Osteocyte (in vitro differentiated cells): Measurements from ENCODE around the gene PHACTR3. TPM values are rescaled to one million over a fixed set of nuclear protein-coding genes. Genes with fewer than 3 reads are reported as not detected.

Experiments
- DNase-seq: peaks from one replicate; pipeline ENCODE4 v3.0.0; 2021; ENCODE audit warnings: mixed read lengths; ENCODE audit not compliant: unreplicated experiment; ENCODE audit errors: extremely low spot score
- H3K27ac Mint-ChIP-seq: one replicate; pipeline ENCODE4 v1.8.0; 2021; ENCODE audit warnings: mild to moderate bottlenecking, mixed read lengths; ENCODE audit not compliant: unreplicated experiment
- H3K27me3 Mint-ChIP-seq: one replicate; pipeline ENCODE4 v1.8.0; 2021; ENCODE audit warnings: mixed read lengths; ENCODE audit not compliant: unreplicated experiment
- H3K36me3 Mint-ChIP-seq: one replicate; pipeline ENCODE4 v1.8.0; 2021; ENCODE audit warnings: mixed read lengths; ENCODE audit not compliant: unreplicated experiment
- H3K4me1 Mint-ChIP-seq: one replicate; pipeline ENCODE4 v1.8.0; 2021; ENCODE audit warnings: mixed read lengths; ENCODE audit not compliant: unreplicated experiment
- H3K4me3 Mint-ChIP-seq: one replicate; pipeline ENCODE4 v1.8.0; 2021; ENCODE audit warnings: mild to moderate bottlenecking, moderate library complexity, mixed read lengths; ENCODE audit not compliant: unreplicated experiment
- H3K9me3 Mint-ChIP-seq: one replicate; pipeline ENCODE4 v1.8.0; 2021; ENCODE audit warnings: mixed read lengths; ENCODE audit not compliant: unreplicated experiment
- total RNA-seq: library from RNA; stranded (reverse); gene quantifications from 2 replicates; pipeline ENCODE4 v1.2.1, GENCODE V29; 2021
- TF ChIP-seq, protein P1 (sequence below): fragments of 200-600 bp; sonication (generic); IDR thresholded peaks from 2 replicates; pipeline ENCODE4 v1.5.0; 2021; ENCODE audit warnings: antibody characterized with exemption, mild to moderate bottlenecking, moderate library complexity

Gene PHACTR3
- total RNA-seq, 1 donor from 2014 or later: not detected

GRCh38 chr20:59644371-59644939, 40.1 kb downstream of the PHACTR3 start:
- TF ChIP-seq, protein P1, sequence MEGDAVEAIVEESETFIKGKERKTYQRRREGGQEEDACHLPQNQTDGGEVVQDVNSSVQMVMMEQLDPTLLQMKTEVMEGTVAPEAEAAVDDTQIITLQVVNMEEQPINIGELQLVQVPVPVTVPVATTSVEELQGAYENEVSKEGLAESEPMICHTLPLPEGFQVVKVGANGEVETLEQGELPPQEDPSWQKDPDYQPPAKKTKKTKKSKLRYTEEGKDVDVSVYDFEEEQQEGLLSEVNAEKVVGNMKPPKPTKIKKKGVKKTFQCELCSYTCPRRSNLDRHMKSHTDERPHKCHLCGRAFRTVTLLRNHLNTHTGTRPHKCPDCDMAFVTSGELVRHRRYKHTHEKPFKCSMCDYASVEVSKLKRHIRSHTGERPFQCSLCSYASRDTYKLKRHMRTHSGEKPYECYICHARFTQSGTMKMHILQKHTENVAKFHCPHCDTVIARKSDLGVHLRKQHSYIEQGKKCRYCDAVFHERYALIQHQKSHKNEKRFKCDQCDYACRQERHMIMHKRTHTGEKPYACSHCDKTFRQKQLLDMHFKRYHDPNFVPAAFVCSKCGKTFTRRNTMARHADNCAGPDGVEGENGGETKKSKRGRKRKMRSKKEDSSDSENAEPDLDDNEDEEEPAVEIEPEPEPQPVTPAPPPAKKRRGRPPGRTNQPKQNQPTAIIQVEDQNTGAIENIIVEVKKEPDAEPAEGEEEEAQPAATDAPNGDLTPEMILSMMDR: no peak
- Mint-ChIP-seq H3K9me3 (peaks cover 17% of the 10 kb centered on the region), H3K27me3 (no peaks in the 10 kb centered on the region), H3K4me1 (no peaks in the 10 kb centered on the region), H3K36me3 (no peaks in the 10 kb centered on the region), H3K27ac (no peak overlapping the region), H3K4me3 (no peak overlapping the region)
- DNase-seq: peak; percentile 66

- peaks cover 10% of the 10 kb centered on the region for H3K9me3 Mint-ChIP-seq
- no peaks in the 10 kb centered on the region for H3K27me3 Mint-ChIP-seq
- H3K4me1 Mint-ChIP-seq: no peaks in the 10 kb centered on the region
- H3K27ac Mint-ChIP-seq: no peak overlapping the region
- no peaks in the 10 kb centered on the region for H3K36me3 Mint-ChIP-seq
- no peak overlapping the region for H3K4me3 Mint-ChIP-seq
- peak; percentile 70 for DNase-seq
- TF ChIP-seq, protein P1: no peak
These were observed 40.9 kb downstream of the PHACTR3 start for GRCh38 chr20:59645271-59645670.

GRCh38 chr20:59645761-59646171, 41.4 kb downstream of the PHACTR3 start:
- H3K4me1 Mint-ChIP-seq: no peaks in the 10 kb centered on the region
- TF ChIP-seq, protein P1: no peak
- H3K4me3 Mint-ChIP-seq: no peak overlapping the region
- H3K27ac Mint-ChIP-seq: no peak overlapping the region
- H3K27me3 Mint-ChIP-seq: no peaks in the 10 kb centered on the region
- H3K9me3 Mint-ChIP-seq: peaks cover 7% of the 10 kb centered on the region
- no peaks in the 10 kb centered on the region for H3K36me3 Mint-ChIP-seq
- DNase-seq: peak; percentile 81

DNA sequence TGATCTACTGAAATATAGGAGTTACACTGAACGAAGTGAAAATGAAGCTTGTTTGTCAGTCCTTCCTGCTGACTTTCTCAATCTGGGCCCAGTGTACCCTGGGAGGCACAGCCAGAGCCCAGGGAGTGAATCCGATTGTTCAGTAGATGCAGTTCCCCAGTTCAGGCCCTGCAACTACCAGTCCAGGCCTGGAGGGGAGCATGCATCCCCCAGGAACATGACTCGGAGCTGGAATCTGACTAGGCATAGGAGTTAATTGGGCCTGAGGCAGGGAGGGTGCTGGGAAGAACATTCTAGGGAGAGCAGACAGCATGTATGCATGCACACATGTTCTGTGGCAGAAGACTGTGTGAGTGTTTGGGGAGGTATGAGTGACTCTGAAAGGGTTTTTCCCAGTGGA, 42.1 kb downstream of the PHACTR3 start:
- Mint-ChIP-seq H3K4me3 (no peak overlapping the region), H3K36me3 (no peaks in the 10 kb centered on the region), H3K4me1 (no peaks in the 10 kb centered on the region), H3K27me3 (no peaks in the 10 kb centered on the region), H3K27ac (no peak overlapping the region), H3K9me3 (peaks cover 7% of the 10 kb centered on the region)
- TF ChIP-seq, protein P1: no peak
- DNase-seq: peak; percentile 68

GRCh38 chr20:59647271-59647670, 42.9 kb downstream of the PHACTR3 start:
- Mint-ChIP-seq H3K27ac (no peak overlapping the region), H3K9me3 (peaks cover 7% of the 10 kb centered on the region), H3K4me3 (no peak overlapping the region), H3K27me3 (no peaks in the 10 kb centered on the region), H3K36me3 (no peaks in the 10 kb centered on the region), H3K4me1 (no peaks in the 10 kb centered on the region)
- peak; percentile 62 for DNase-seq
- TF ChIP-seq, protein P1: no peak
